HG02798 (cell line): Measurements from ENCODE around the gene RBM47.

Source experiments
- ATAC-seq: cut with Tn5 transposase; IDR thresholded peaks from one replicate; pipeline ENCODE4 v1.9.1; 2021; ENCODE audit warnings: mild to moderate bottlenecking; ENCODE audit not compliant: unreplicated experiment, poor library complexity

The RBM47 gene

GRCh38 chr4:40594261-40595178 is 35.1 kb downstream of the RBM47 start:
- ATAC-seq = no peak

- ATAC-seq = no peak
Measured at GRCh38 chr4:40592034-40592433, 37.6 kb downstream of the RBM47 start.

- ATAC-seq = no peak
Measured at GRCh38 chr4:40587826-40588225, 41.8 kb downstream of the RBM47 start.

GRCh38 chr4:40587351-40587750 is 42.3 kb downstream of the RBM47 start:
- no peak for ATAC-seq

DNA sequence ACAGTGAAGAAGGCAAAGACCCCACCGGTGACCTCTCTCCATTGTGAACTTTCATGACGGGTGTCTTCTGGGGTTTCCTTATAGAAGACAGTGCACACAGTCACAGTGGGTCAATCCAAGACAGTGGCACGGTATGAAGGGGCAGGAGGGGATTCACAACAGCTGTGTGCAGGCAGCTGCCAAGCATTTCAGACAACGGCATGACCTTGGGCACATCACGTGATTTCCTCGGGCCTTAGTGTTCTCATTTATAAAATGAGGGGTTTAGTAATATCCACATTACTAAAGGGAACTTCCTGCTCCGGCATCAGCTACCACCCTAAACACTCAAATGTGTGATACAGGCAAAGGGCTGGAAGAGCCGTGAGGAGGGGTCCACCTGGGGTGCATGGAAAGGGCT is 42.9 kb downstream of the RBM47 start:
- no peak for ATAC-seq

DNA sequence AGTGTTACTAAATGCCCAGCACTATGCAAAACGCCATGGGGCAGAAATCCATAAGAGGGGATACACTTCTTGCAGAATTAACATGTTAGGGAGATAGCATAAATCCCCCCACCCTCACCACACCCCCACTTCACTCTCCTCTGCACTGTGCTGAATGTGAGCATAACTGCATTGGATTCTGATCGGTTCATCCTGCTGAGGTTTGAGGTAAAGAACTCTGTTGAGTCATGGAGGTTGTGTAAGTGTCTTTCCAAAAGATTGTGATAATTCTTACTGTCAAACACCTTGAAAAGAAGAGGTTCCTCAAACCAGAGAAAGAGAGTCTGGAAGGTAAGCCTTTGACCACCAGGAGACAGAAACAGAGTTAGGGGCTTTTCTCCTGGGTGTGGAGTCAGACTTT is 43.6 kb downstream of the RBM47 start:
- no peak for ATAC-seq

DNA sequence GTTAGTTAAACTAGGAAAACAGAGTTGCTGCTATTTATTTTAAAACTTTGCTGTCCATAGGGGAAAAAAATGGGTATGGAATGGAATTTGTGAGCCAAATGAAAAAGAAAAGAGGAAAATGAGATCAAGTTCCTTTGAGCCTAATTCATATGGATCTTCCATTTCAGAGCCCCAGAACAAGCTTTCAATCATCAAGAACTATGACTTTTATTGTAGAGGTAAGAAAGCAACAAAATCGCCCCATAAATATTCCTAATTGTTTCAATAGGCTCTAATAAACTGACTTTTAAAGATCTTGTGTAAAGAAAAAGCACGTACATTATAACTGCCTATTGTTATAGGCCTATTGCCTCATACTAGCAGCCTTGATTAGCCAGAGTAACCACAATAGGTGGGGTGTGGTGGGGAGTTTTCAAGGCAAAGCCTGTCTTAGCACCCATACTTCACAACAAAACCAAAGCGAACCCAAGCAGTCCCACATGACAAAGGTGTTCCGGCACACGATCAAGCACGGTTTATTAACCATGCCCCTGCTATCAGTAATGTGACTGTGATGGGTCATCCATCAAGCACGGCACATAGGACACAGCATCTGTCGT is 44.4 kb downstream of the RBM47 start:
- ATAC-seq = no peak

GRCh38 chr4:40584517-40585141 is 45.0 kb downstream of the RBM47 start:
- no peak for ATAC-seq

DNA sequence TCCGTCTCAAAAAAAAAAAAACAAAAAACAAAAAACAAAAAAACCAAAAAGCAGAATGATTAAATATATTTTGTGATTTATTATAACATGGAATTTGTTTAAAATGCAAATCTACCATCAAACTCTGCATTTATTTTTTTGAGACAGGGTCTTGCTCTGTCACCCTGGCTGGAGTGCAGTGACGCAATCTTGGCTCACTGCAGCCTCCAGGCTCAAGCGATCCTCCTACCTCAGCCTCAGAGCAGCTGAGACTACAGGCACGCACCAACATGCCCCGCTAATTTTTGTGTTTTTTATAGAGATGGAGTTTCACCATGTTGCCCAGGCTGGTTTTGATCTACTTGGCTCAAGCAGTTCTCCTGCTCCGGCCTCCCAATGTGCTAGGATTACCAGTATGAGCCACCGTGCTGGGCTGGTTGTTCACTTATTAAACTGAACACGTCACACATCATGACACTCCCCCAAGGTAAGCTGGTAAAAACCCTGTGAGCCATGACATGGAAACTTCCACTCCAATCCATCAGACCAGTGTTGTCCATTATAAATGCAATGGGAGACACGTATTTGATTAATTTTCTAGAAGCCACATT is 45.7 kb downstream of the RBM47 start:
- ATAC-seq = no peak

DNA sequence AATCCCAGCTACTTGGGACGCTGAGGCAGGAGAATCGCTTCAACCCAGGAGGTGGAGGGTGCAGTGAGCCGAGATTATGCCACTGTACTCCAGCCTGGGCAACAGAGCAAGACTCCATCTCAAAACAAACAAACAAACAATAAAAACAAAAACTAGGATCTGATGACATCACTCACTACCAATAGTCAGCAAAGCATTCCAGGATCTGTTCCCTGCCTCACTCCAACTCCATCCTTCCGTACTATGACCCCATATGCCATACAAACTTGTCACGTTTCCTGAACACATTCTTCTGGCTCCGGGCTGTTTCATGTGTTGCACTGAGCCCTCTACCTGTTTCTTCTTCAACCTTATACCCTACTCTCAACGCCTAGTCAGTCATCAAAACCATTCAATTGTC is 47.3 kb downstream of the RBM47 start:
- no peak for ATAC-seq

- ATAC-seq = no peak
Measured at GRCh38 chr4:40581254-40582140, 48.2 kb downstream of the RBM47 start.

- ATAC-seq = no peak
Measured at GRCh38 chr4:40579983-40580382, 49.7 kb downstream of the RBM47 start.

DNA sequence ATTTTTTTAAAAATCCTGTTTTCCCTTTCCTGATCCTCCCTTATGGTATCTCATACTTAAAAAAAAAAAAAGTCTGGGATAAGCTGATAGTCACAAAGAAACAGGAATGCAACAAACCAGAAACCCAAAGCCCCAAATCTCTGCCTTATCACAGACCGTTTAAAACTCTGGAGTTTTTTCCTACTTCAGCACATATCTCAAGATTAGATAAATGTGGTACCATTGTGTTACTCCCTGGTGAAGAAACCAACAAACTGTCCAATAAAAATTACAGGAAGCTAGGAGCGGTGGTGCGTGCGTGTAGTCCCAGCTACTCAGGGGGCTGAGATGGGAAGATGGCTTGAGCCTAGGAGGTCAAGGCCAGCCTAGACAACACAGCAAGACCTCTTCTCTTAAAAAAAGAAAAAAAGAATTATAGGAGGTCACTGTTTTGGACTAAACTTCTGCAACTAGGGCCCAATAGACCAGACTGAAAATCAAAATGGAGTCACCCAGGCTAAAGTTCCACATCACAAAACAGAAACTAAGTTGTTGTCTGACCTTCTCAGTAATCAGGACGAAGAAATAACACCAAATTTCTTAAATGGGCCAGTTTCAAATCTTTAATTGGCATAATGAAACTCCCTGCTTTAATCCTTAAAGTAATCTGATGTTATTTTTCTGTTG is 51.9 kb downstream of the RBM47 start:
- no peak for ATAC-seq

GRCh38 chr4:40576651-40577480 is 52.8 kb downstream of the RBM47 start:
- peak; percentile 66 for ATAC-seq

DNA sequence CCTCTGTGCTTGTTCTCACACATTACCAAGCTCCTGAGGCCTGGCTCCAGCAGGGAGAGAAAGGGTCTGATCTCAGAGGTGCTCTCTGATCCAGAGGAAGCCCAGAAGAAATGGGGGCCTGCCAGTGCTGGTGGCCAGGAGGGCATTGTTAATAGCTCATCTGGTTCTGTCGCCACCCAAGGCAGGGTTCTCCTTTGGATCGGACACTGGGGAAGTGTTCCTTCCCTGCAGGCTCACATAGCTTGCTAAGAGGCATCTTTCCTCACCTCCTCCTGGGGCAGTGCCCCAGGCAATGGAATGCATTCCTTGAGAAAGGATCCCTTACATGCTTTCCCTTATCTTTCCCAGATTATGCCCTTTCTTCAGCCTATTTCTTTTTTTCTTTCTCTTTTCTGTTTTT is 53.8 kb downstream of the RBM47 start:
- no peak for ATAC-seq

DNA sequence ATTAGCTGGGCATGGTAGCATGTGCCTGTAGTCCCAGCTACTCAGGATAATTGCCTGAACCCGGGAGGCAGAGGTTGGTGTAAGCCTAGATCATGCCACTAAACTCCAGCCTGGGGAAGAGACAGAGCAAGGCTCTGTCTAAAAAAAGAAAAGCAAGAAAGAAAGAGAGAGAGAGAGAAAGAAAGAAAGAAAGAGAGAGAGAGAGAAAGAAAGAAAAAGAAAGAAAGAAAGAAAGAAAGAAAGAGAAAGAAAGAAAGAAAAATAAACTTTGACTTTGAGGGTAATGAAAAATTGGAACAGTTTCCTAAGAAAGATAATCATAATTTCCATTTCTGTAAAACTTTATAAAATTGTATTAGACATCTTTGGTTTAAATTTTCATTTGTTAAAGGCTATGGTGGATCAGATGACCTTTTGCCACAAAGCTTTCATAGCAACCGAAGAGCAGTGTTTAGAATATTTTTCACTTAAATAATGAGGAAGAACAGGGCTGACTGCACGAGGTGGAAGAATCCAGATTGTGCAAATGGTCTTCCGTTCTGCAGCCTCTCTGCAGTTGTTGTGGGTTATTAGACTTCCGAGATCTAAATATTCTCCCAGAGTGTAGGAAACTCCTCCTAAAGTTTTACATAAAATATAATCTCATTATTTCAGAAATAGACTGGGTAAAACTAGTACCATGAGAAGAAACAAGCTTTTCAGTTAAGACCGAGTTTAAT is 55.9 kb downstream of the RBM47 start:
- ATAC-seq = no peak

GRCh38 chr4:40572692-40573310 is 56.9 kb downstream of the RBM47 start:
- no peak for ATAC-seq

- no peak for ATAC-seq
Measured at GRCh38 chr4:40571208-40571607, 58.5 kb downstream of the RBM47 start.
